ENCODE measurements around the gene SBF2.
"Not testable (repeated sequence)": the region's sequence is repeated elsewhere in the genome, so short reads cannot be mapped to it uniquely, and the experiment has no call there.

Gene SBF2

DNA sequence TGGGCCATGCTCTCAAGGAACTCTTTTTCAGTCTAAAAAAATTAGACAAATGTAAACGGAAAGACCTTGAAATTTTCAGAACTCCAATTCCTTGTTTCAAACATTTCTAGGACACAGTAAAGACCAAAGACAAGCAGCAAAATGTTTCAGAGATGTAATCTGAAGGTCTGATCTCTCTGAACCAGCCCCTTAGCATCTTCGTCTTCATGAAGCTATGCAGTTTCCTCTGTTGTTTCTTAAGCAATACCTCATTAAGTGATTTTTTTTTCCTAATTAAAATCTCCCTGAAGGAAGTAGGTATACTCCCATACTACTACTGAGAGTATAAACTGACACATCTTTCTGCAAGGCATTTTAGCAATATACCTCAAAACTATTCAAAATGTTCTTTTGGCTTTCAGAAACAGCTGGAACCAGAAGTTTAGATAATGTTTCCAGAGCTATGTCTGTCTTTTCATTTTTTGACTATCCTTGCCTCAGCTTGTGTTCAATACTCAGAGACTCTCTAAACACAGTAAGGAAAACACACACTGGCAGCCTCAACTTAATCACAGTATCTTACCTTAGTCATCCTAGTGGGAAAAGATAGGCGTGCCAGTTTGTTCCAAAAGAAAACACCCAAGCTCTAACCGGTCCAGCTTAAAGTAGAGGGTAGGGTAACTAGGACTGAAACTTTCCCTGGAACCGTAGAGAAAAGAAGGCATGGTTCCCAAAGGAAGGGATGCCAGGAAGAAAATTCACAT is 25.1 kb downstream of the SBF2 start:
- DNase-seq (ENCODE audit: low read depth in 1 of 2, low spot score in 1 of 2), result no peak

DNA sequence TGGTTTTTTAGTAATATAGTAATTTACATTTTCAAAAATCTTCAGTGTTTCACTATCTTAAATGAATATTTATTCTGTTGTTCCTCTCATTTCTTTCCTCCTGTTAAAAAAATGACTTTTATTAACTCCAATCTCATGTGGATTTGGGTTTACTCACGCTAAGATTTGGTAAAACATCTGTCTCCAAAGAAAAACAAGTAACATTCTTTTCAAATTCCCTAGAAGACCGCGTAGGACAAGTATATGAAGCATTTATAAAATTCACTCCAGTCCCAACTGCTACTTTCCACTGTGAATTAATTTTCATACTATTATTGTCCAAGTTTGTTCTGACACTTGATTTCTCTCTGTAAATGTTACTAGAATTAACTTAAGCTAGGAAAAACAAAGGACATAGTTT is 26.2 kb downstream of the SBF2 start:
- no peak for DNase-seq (ENCODE audit: low read depth in 1 of 2, low spot score in 1 of 2)

GRCh38 chr11:10265936-10266335 is 28.1 kb downstream of the SBF2 start:
- DNase-seq (ENCODE audit: low read depth in 1 of 2, low spot score in 1 of 2), result no peak

DNA sequence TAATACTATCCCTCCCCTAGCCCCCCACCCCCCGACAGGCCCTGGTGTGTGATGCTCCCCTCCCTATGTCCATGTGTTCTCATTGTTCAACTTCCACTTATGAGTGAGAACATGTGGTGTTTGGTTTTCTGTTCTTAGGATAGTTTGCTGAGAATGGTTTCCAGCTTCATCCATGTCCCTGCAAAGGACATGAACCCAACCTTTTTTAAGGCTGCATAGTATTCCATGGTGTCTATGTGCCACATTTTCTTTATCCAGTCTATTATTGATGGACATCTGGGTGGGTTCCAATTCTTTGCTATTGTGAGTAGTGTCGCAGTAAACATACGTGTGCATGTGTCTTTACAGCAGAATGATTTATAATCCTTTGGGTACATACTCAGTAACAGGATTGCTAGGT is 29.3 kb downstream of the SBF2 start:
- DNase-seq (ENCODE audit: low read depth in 1 of 2, low spot score in 1 of 2), result not testable (repeated sequence)

DNA sequence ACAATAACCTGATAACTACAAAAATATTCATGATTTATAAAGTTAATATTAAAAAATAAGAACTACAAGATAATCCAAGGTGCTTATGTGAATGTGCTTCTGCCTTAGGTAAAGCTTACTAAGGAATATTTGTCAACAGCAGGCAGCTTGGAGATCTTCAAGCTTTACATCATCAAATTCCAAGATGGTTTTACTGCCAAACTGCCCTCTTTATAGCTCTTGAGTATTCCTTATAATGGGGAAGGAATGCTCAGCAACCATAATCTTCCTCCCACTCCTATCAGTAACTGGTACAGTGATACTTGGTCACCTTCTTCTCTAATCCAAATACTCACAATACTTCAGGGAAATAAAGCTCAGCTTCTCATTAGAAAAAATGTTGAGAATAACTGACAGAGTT is 30.1 kb downstream of the SBF2 start:
- DNase-seq (ENCODE audit: low read depth in 1 of 2, low spot score in 1 of 2), result no peak

GRCh38 chr11:10261821-10262220 is 32.2 kb downstream of the SBF2 start:
- no peak for DNase-seq (ENCODE audit: low read depth in 1 of 2, low spot score in 1 of 2)

DNA sequence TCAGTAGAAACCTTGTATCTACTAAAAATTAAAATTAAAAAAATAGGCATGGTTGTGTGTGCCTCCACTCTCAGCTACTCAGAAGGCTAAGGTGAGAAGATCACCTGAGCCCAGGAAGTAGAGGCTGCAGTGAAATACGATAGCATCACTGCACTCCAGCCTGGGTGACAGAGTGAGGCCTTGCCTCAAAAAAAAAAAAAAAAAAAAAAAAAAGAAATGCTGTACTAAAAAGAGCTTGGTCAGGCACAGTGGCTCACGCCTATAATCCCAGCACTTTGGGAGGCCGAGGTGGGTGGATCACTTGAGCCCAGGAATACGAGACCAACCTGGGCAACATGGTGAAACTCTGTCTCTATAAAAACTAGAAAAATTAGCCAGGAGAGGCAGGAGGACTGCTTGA is 36.5 kb downstream of the SBF2 start:
- DNase-seq (ENCODE audit: low read depth in 1 of 2, low spot score in 1 of 2), result no peak

DNA sequence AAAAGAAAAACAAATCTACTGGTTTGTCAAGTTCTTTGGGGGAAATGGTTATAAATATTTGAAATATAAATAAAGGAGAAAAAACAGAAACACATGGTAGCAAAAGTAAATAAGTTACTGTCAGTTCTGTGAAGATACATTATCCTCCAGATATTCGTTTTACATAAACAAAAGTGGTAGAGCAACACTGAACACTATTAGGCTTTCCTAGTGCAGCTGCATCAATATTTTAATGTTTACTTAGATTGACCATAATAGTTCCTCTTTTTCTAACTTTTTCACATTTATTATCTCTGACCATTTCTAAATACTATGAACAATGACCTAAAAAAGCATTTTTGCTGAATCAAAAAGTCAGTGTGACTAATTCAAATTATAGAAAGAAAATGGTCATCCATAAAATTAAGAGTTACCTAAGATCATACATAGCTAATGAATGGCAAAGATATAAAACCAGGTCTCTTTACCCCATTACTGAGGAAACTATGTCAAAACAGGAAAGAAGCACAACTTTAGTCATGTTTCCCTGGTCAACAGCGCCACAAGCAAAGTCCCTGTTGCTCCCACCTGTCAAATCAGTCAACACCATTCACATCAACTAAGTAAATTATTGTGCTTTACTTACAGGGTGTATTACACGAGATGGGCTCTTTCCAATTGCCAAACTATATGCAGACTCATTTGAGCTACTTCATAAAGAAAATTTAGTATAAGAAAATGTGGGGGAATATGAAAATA is 38.5 kb downstream of the SBF2 start:
- no peak for DNase-seq (ENCODE audit: low read depth in 1 of 2, low spot score in 1 of 2)

DNA sequence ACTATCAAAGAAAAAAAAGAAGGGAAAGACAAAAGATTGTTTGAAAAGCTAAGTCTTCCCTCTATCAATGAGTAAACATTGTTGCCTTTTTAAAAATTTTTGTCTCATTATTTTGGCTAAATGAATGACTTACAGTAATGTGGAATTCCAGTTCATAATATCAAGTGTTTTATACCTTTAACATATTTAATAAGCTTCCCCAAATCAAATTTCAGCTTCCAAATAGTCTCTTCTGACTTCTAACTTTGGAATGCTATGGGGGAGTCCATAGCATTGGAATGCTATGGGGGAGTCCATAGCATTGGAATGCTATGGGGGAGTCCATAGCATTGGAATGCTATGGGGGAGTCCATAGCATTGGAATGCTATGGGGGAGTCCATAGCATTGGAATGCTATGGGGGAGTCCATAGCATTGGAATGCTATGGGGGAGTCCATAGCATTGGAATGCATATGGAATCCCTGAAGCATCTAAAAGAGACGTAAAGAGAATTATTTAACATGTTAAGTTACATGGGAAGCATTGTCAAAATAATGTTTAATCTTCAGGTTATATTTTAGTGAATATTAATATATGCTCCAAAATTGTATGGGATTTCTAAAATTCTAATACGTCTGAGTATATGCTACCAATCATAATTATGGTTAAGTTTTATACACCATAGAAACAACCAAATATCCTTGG is 44.4 kb downstream of the SBF2 start:
- not testable (repeated sequence) for DNase-seq (ENCODE audit: low read depth in 1 of 2, low spot score in 1 of 2)

- no peak for DNase-seq (ENCODE audit: low read depth in 1 of 2, low spot score in 1 of 2)
Observed at GRCh38 chr11:10247011-10247410, 47.0 kb downstream of the SBF2 start.

DNA sequence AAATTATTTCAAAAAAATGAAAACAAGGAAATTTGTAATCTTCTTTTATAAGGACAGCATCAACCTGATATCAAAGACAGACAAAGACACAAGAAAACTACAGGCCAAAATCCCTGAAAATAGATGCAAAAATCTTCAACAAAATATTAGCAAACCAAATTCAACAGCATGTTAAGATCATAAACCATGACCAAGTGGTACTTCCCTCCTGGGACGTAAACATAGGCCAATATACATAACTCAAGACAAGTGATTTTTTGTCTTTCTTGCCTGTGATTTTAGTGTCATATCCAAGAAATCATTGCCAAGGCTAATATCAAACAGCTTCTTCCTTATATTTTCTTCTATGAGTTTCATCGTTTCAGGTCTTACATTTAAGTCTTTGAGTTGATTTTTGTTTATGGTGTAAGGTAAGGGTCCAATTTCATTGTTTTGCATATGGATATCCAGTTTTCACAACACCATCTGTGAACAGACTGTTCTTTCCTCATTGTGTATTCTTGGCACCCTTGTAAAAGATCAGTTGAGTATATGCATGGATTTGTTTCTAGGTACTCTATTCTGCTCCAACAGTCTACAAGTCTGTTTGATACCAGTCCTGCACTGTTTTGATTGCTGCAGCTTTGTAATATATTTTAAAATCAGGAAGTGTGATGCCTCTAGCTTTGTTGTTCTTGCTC is 50.0 kb downstream of the SBF2 start:
- DNase-seq (ENCODE audit: low read depth in 1 of 2, low spot score in 1 of 2), result no peak

DNA sequence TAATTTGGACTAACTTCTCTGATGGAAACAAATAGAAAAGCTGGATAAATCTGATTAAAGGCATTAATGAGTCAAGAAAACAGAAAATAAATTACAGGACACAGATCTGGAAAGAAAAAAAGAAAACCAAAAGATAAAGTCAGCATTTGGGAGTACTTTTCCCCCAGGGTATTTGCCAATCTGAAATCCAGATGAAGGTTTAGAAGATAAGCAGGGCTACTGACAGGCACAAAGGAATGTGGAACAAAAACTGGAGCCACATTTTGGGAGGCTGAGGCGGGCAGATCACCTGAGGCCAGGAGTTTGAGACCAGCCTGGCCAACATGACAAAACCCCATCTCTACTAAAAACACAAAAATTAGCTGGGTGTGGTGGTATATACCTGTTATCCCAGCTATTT is 57.2 kb downstream of the SBF2 start:
- no peak for DNase-seq (ENCODE audit: low read depth in 1 of 2, low spot score in 1 of 2)

DNA sequence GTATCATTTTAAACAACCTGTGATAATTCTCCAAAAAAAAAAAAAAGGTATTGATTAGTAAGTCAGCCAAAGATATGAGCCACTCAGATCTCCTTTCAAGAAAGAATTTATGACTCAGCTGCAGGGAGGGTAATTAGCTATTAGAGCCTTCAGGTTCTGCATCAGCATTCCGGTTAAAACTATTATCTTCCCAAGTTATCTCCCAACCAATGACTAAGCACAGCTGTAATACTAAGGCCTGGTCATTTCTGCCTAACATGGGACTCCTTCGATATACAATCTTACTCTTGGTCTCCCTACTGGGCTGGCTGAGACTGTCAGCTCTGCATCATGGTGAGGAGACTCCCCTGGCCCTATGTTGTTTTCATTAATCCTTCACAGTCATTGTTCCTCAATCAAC is 60.4 kb downstream of the SBF2 start:
- DNase-seq (ENCODE audit: low read depth in 1 of 2, low spot score in 1 of 2), result no peak

- DNase-seq (ENCODE audit: low read depth in 1 of 2, low spot score in 1 of 2), result no peak
Observed at GRCh38 chr11:10232756-10233155, 61.3 kb downstream of the SBF2 start.

GRCh38 chr11:10231803-10232202 is 62.2 kb downstream of the SBF2 start:
- DNase-seq (ENCODE audit: low read depth in 1 of 2, low spot score in 1 of 2), result not testable (repeated sequence)

GRCh38 chr11:10225553-10225952 is 68.5 kb downstream of the SBF2 start:
- no peak for DNase-seq (ENCODE audit: low read depth in 1 of 2, low spot score in 1 of 2)

DNA sequence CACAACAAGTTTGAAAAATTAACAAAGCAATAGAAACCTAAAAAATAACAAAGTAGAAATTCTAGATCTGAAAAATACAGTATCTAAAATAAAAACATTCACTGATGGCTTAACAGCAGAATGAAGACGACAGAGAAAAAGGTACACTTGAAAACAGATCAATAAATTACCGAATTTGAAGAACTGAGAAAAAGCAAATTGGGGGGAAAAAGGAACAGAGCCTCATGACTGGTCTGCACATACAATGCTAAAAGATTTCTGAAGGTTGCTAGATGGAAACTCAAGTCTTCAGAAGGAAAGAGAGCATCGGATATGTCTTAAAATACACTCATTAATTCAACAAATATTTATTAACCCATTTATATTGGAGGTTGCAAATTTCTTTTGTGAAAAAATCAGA is 71.6 kb downstream of the SBF2 start:
- DNase-seq (ENCODE audit: low read depth in 1 of 2, low spot score in 1 of 2), result no peak

GRCh38 chr11:10221342-10221741 is 72.7 kb downstream of the SBF2 start:
- DNase-seq (ENCODE audit: low read depth in 1 of 2, low spot score in 1 of 2), result no peak

GRCh38 chr11:10211470-10211869 is 82.5 kb downstream of the SBF2 start:
- DNase-seq (ENCODE audit: low read depth in 1 of 2, low spot score in 1 of 2), result no peak

GRCh38 chr11:10209326-10209725 is 84.7 kb downstream of the SBF2 start:
- DNase-seq (ENCODE audit: low read depth in 1 of 2, low spot score in 1 of 2), result no peak

DNA sequence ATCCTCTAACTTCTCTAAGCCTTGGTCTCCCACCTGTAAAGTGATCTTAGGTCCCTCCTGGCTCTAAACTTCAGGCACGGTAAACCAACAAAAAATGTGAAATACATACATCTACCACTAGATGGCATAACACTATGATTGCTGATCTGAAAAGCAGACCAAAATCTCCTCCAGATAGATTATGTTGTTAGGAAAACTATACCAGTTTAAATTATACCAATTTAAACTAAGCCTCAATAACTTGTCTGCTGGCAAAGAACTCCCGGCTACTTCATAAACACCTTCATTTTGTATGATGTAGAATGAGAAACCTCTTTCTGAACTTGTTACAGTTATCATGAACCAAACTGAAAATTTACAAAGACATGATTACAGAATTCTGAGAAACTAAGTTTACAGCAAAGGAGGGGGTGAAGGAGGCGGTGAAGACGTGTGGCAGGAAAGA is 85.9 kb downstream of the SBF2 start:
- DNase-seq (ENCODE audit: low read depth in 1 of 2, low spot score in 1 of 2), result no peak

DNA sequence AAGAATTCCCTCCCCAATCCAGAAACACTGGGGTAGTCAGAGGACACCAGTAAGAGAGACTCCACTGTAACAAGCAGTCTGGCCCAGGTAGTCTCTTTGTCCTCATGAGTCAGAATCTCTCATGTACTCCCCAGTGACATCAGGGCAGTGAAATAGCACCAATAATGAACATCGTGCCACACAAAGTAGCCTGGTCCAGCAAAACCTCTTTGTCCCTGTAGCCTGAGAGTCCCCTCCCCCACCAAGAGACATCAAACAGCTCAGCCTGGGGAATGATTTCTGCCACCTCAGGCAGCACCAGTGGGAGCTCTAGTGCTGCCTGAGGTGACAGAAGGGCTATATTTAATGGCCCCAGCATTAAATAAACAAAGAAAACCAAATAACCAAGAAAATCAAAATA is 88.1 kb downstream of the SBF2 start:
- DNase-seq (ENCODE audit: low read depth in 1 of 2, low spot score in 1 of 2), result no peak
